ENCODE data around the gene PSMD11.
A peak's percentile ranks its signal among the peaks of the same experiment; 100 is the strongest.

PSMD11 gene

GRCh38 chr17:32461853-32462617 is 17.7 kb downstream of the PSMD11 start:
- peak in 32 of 42 donors; percentile 25 to 84 (median 60) for DNase-seq
- intact Hi-C loops (cut with DNase I): no loop called here

GRCh38 chr17:32463304-32463703 is 19.0 kb downstream of the PSMD11 start:
- no peak for DNase-seq
- intact Hi-C loops (cut with DNase I): no loop called here

- no peak for DNase-seq
- intact Hi-C loops (cut with DNase I): no loop called here
Observed at GRCh38 chr17:32464374-32464773, 20.1 kb downstream of the PSMD11 start.

DNA sequence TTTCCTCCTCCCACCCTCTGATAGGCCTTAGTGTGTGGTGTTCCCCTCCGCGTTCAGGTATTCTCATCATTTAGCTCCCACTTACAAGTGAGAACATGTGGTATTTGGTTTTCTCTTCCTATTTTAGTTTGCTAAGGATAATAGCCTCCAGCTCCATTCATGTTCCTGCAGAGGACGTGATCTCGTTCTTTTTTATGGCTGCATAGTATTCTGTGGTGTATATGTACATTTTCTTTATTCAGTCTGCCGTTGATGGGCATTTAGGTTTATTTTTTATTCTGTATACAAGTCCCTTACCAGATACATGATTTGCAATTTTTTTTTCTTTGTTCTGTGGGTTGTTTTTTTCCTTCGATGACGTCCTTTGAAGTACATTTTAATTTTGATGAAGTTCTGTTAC is 23.6 kb downstream of the PSMD11 start:
- no peak for DNase-seq

GRCh38 chr17:32470405-32471167 is 26.3 kb downstream of the PSMD11 start:
- intact Hi-C loops (cut with DNase I): no loop called here
- DNase-seq: peak in 1 of 42 donors; percentile 56

More for the DNA sequence above, 23.6 kb downstream of the PSMD11 start:
- intact Hi-C loops (cut with DNase I): no loop called here

DNA sequence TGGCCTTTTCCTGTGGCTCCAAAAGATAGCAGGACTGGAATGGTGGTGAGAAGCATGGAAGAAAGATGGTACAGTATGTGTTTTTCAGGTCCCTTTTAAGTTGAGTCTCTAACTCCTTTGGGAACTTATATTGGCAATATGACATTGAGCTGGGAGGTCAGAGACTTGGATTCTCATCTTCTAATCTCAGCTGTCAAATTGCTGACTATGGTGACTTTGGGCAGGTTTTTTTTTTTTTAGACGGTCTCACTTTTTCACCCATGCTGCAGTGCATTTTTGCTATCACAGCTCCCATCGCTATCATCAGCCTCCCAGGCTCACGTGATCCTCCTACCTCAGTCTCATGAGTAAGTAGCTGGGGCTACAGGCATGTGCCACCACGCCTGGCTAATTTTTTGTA is 27.3 kb downstream of the PSMD11 start:
- peak in 3 of 42 donors; percentile 17 to 28 (median 17) for DNase-seq
- intact Hi-C loops (cut with DNase I): no loop called here

GRCh38 chr17:32475258-32475657 is 30.9 kb downstream of the PSMD11 start:
- intact Hi-C loops (cut with DNase I): no loop called here
- no peak for DNase-seq

DNA sequence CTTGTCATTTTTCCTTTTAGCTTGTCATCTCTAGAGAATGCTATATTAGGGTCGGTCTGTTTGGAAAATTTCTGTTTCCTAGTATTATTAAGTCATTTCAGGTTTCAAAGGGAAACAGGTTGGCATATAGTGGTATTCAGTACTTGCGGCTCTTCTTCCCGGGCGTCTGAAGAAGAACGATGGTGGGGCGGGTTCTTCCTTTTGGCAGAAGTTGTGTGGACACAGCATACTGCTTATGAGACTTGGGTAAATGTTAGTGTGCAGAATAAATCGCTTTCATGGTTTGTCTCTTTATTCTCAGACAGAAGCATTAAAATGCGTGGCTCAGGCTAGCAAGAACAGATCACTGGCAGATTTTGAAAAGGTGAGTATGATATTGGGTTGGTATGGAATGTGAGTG is 32.9 kb downstream of the PSMD11 start:
- intact Hi-C loops (cut with DNase I): no loop called here
- no peak for DNase-seq

- DNase-seq: no peak
- intact Hi-C loops (cut with DNase I): no loop called here
Observed at GRCh38 chr17:32479074-32479617, 34.8 kb downstream of the PSMD11 start.

DNA sequence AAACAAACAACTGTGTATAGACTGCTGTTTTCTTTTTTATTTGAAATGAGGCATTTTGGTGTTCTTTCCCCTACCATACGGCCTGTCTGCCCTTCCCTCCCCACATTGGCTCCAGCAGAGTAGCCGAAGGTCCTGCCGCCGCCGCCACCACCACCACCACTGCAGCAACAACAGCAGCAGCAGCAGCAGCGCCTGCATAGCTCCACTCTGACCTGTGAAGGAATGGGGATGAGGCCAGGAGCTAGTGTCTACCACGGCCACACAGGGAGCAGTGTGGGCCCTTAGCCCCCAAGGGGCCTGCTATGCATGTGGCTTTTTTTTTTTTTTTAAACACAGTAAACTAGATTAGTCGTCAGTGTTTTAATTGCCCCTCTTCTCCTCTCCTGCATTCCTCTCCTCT is 36.9 kb downstream of the PSMD11 start:
- no peak for DNase-seq
- intact Hi-C loops (cut with DNase I): loop anchor here (5.0 to 10.0 kb wide), 2 partner anchors 174 to 276 kb away; no protein-coding TSS in a partner anchor

GRCh38 chr17:32482568-32483320 is 38.4 kb downstream of the PSMD11 start:
- intact Hi-C loops (cut with DNase I): loop anchor here (5.0 to 10.0 kb wide), 2 partner anchors 172 to 275 kb away; no protein-coding TSS in a partner anchor
- DNase-seq: no peak

GRCh38 chr17:32483451-32484019 is 39.2 kb downstream of the PSMD11 start:
- DNase-seq: peak; percentile 61 to 94 (median 82)
- intact Hi-C loops (cut with DNase I): loop anchor here (5.0 to 10.0 kb wide), 2 partner anchors 171 to 274 kb away; no protein-coding TSS in a partner anchor

- DNase-seq: peak in 6 of 42 donors; percentile 9 to 55 (median 28)
- intact Hi-C loops (cut with DNase I): loop anchor here (5.0 to 10.0 kb wide), 2 partner anchors 171 to 273 kb away; no protein-coding TSS in a partner anchor
Observed at GRCh38 chr17:32484041-32484461, 39.7 kb downstream of the PSMD11 start.

DNA sequence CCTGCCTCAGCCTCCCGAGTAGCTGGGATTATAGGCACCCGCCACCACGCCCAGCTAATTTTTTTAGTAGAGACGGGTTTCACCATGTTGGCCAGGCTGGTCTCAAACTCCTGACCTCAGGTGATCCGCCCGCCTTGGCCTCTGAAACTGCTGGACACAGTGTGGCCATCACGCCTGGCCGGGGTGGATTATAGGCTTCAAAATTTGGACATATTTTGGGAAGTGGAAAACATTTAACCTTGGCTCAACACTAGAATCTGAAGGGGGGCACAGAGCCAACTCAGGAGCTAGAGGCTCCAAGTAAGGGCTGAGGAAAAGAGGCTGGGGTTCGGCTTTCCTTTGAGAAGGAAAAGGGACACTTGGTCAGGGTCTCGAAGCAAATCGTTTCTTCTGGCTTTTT is 40.3 kb downstream of the PSMD11 start:
- DNase-seq: no peak
- intact Hi-C loops (cut with DNase I): loop anchor here (5.0 to 10.0 kb wide), 3 partner anchors 143 to 273 kb away; no protein-coding TSS in a partner anchor

DNA sequence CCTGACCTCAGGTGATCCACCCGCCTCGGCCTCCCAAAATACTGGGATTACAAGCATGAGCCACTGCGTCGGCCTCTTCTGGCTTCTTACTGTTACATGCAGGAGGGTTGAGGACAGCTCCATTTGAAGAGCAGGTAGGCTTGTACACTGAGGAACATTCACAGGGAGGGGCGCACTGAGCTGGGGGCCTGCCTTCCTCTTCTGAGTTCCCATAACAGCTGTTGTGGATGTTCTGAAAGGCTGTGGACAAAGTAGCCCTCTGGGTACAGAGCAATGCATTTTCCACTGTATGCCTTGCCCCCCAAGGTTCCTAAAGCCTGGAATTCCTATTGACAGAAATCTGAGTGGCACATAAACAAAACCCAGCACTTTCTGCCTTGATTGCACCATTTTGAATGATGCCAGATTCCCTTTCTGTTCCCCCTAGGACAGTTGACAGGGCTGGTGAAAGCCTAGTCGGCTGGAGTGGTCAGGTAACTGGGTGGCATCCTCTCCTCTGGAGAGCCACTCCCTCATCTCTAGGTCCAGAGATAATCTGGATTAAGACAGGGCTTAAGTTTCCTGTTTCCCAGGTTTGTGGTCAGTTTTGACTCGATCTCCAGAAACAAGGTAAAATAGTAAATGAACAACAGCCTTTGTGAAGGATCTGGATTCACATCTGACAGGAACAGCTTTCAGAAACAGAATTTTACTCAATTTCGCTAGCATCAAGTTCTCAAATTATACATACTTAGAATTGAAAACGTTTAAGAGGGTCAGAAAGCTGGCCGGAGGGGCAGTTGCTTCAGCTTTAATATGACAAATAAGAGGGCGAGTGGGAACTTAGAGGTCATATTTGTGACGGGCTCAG is 41.2 kb downstream of the PSMD11 start:
- intact Hi-C loops (cut with DNase I): loop anchor here (2.0 to 10.0 kb wide), 3 partner anchors 142 to 391 kb away; partner anchors contain the start of gene MYO1D

GRCh38 chr17:32486111-32486700 is 41.9 kb downstream of the PSMD11 start:
- intact Hi-C loops (cut with DNase I): loop anchor here (2.0 to 10.0 kb wide), 3 partner anchors 141 to 391 kb away; partner anchors contain the start of gene MYO1D
- DNase-seq: peak; percentile 53 to 95 (median 89)

More for the DNA sequence above, 41.2 kb downstream of the PSMD11 start:
- no peak for DNase-seq

All from head of caudate nucleus (tissue), 42 donors.